Nucleus accumbens (tissue), 56 donors: ENCODE measurements around the gene RMDN3.

ENCODE experiments used
- DNase-seq, 56 donors: peaks; one replicate each; lab custom pipeline; 2025; lab: John Stamatoyannopoulos, UW

RMDN3 gene

DNA sequence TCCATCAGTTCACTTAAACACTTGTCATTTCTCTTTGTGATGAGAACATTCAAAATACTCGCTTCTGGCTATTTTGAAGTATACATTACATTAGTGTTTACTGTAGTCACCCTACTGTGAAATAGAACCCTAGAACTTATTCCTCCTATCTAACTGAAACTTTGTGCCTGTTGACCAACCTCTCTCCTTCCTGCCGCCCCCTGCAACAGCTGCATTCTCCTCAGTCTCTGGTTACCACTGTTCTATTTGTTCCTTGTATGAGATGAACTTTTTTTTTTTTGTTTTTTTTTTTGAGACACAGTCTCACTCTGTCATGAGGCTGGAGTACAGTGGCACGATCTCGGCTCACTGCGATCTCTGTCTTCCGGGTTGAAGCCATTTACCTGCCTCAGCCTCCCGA lies 57.1 kb downstream of the RMDN3 start:
- DNase-seq: no peak

- no peak for DNase-seq
Observed at GRCh38 chr15:40696228-40696627, 58.8 kb downstream of the RMDN3 start.

DNA sequence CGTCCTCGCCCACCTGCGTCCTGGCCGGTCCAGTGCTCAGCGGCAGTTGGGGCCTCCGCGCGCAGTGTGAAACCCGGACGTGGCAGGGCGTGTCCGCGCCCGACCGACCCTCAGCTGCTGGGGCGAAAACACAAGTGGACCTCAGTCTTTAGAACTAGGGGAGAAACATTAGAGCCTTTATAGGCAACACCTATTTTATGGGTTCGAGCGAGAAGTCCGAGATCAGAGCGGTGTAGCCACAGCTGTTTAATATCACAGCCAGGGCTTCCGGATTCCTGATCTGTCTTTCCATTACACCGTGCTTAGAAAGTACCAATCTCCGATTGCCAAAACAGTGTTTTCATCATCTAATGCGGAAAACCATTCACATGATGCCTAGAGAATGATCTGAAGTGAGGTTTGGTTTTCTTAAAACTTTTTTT lies 59.6 kb downstream of the RMDN3 start:
- no peak for DNase-seq

GRCh38 chr15:40694688-40695468 lies 60.2 kb downstream of the RMDN3 start, which contains the start of gene RAD51:
RAD51 (plus strand) TSS chr15:40695174; CDS start chr15:40698759, 3,585 bp downstream.
- peak in 55 of 56 donors; percentile 30 to 94 (median 84) for DNase-seq

- peak in 1 of 56 donors; percentile 21 for DNase-seq
Observed at GRCh38 chr15:40693904-40694687, 61.0 kb downstream of the RMDN3 start.

DNA sequence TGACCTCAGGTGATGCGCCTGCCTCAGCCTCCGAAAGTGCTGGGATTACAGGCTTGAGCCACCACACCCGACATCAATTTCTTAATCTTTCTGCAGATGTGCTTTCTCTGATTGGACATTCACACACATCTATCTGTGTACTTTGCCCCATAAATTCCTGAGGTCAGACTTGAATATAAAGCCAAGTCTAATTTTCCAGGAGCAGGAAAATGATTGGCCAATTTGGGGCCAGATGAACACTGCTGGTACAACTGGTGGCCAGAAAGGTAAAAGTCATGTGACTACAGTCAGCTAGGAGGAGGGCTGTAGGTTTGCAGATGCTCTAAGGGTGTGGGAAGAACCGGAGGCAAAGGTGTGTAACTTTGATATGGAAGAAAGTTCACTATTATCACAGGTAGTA lies 63.3 kb downstream of the RMDN3 start:
- no peak for DNase-seq

DNA sequence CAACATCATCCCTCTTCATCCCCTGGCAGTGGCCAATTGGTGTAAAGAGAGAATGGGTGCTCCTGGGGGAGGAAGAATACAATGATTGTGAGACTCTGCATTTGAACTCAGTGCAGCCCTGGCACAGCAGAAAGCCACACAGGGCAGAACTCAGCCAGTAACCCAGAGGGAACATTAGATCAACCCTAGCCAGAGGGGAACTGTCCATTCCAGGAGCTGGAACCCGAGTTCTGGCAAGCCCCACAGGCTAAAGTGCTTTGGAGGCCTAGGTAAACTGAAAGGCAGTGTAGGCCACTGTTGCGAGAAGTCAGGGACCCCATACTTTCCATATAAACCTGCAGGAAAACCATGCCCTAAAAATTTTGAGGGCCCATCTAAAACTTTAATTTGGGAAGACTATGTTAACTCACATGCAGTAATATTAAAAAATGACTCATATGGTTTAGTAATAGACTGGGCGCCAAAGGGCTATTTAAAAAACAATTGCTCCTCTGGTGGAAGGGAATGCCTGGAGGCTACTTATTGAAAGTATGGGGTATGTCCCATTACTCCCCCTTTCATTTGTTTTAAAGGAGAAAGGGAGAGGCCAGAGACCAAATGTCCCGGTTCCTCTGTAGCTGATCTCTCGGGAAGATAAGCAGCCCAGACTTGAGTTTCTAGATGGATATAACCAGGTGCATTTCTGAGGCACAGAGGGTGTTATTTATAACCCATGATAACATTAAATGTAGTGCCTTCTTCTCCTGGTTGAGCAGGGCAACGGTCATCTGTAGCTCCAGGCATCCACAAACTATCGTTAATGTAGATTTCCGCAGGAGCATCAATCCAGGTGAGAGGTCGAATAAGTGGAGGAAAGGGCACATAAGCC lies 65.9 kb downstream of the RMDN3 start:
- peak in 1 of 56 donors; percentile 2 for DNase-seq
